ENCODE measurements around the gene RAB40C.
A peak's percentile ranks its signal among the peaks of the same experiment; 100 is the strongest.

Gene RAB40C

DNA sequence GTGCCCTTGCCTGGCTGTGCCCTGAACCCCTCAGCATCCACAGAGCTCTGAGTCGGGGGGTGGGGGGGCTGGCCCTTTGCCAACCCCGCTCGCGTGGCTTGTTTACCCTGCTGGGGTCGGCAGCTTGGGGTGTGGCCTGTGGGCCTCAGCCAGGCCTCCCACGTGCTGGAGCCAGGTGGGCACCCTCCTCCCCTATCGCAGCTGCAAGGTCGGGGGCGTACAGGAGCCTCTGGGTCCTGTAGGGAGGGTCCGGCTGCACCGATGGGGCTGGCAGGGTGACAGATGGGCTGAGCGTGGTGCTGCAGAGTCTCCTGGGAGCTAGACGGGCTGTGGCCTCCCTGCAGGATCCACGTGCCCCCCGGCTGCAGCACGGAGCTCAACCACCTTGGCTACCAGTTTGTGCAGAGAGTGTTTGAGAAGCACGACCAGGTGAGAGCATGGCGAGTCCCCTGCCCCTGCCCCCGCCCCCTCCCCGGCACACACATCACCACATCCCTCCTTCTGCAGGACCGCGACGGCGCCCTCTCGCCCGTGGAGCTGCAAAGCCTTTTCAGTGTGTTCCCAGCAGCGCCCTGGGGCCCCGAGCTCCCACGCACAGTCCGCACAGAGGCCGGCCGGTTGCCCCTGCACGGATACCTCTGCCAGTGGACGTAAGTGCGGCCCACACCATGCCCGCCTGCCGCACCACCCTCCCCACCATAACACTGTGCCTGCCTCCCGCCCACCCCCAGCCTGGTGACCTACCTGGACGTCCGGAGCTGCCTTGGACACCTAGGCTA lies 81.7 kb downstream of the RAB40C start:
- DNase-seq, result no peak

DNA sequence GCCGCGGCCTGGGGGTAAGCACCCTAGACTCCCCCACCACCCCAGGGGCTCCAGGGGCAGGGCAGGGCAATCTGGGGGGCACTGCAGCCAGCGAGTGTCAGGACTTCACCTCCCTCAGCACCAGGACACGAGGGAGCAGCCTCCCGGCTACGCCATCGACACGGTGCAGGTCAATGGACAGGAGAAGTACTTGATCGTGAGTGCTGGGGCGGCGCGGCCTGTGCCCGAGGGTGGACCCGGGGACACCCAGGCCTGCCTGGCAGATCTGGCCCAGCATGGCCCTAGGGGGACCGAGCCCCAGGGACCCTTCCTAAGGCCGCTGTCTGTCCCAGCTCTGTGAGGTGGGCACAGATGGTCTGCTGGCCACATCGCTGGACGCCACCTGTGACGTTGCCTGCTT lies 82.5 kb downstream of the RAB40C start:
- DNase-seq, result no peak

DNA sequence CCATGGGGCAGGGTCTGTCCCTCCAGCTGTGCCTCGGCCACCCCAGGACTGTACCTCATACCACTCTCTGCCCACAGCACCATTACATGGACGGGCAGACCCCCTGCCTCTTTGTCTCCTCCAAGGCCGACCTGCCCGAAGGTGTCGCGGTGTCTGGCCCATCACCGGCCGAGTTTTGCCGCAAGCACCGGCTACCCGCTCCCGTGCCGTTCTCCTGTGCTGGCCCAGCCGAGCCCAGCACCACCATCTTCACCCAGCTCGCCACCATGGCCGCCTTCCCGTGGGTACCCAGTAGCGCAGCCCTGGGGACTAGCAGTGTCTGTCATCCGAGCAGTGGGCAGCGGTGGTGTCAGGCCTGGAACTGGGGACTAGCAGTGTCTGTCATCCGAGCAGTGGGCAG lies 83.0 kb downstream of the RAB40C start:
- DNase-seq, result no peak

DNA sequence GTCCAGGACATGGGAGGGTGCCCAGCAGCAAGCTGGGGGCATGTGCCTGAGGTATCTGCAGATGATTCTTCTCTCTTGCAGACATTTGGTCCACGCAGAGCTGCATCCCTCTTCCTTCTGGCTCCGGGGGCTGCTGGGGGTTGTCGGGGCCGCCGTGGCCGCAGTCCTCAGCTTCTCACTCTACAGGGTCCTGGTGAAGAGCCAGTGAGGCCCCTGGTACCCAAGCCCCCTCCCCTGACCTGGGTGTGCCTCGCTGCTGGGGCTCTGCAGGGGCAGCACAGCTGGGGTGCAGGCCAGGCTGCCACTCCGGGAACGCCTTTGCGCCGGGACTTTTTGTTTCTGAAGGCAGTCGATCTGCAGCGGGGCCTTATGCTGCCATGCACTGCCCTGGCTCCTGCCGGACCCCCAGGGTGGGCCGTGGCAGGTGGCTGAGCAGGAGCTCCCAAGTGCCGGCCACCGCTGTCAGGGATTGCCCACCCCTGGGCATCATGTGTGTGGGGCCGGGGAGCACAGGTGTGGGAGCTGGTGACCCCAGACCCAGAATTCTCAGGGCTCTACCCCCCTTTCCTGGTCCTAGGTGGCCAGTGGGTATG lies 83.6 kb downstream of the RAB40C start:
- DNase-seq, result no peak

DNA sequence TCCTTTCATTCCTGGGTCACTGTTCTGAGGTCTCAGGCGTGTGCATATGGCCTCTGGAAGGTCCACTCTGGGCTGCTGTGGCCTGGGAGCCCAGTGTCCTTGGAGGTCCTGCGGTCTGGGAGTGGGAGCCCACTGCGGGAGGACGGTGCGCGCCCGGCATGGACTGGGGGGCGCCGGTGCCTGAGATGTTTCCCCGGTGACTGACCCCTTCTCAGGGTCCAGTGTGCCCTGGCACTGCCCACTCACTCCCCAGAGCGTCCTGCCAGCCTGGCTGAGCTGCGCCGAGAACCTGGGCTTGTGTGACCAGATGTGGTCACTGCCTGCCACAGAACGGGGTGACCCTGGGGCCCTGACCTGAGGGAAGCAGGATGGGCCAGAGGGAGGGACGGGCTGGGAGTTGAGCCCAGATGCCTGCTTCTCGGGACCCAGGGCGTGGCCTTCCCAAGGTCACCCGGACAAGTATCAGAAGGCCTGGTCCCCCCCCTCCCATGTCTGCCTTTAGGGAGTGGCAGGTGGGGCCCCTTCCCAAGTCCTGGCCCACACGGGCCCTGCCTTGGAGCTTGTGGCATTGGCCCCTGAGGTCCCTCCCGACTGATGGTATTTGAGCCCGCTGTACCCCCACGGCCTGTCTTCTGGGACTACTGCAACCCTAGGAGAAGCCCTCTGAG lies 84.5 kb downstream of the RAB40C start:
- no peak for DNase-seq

DNA sequence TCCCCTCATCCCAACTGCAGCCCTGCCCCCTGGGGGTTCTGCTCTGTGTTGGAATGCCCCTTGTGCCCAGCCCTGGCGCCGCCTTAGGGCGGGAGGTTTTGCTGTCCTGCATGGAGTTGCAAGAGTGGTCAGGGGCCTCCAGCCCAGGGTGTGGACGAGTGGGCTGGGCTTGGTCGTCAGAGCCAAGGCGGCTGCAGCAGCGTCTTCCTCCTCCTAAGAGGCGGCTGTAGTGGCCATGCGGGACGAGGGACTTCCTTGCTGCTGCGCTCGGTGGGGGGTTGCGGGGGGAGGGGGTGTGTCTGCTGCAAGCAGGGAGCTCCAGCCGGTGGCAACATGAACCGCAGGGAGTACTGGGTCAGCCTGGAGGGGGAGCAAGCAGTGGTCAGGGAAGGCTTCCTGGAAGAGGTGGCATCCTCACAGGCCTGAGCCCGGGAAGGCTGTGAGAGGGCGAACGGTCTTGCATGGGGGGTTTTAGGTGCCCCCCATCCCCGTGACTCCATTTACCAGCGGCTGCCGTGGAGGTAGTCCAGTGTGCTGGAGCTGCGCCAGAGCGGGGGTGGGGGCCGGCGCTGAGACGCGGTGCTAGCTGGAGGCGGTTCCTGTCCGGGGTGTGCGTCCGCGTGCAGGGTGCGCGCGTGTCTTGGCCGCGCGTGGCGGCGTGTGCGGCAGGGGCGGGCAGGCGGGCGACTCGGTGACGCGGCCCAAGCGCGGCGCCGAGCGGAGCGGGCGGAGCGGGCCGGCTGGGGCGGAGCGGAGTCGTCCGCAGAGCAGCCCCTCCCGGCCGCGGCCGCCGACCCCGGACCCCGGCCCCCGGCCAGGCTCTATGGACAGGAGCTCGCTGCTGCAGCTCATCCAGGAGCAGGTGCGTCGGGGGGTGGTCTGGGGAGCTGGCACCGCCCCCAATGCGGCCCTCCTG lies 85.4 kb downstream of the RAB40C start, which contains the start of gene RHBDL1:
TSS of gene RHBDL1 (plus strand) at position 704 of the 916 bp plus-strand sequence. CDS start at position 824, 120 bp downstream.
- peak in 1 of 6 experiments; percentile 16 for DNase-seq

DNA sequence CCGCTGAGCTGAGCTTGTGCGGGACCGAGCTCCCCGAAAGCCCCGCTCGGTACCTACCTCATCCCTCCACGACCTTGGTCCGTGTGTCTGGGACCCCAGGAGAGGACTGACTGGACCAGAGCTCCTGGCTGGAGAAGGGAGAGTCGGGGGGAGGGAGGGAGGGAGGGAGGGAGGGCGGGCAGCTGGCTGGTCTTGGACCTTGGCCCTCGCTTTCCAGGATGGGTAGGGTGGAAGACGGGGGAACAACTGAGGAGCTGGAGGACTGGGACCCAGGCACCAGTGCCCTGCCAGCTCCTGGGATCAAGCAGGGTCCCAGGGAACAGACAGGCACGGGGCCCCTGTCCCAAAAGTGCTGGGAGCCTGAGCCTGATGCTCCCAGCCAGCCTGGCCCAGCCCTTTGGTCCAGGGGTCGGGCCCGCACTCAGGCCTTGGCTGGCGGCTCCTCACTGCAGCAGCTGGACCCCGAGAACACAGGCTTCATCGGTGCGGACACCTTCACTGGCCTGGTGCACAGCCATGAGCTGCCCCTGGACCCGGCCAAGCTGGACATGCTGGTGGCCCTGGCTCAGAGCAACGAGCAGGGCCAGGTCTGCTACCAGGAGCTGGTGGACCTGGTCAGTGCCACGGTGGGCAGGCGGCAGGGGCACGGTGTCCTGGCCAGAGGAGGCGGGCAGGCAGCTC lies 86.2 kb downstream of the RAB40C start:
- DNase-seq, result no peak

DNA sequence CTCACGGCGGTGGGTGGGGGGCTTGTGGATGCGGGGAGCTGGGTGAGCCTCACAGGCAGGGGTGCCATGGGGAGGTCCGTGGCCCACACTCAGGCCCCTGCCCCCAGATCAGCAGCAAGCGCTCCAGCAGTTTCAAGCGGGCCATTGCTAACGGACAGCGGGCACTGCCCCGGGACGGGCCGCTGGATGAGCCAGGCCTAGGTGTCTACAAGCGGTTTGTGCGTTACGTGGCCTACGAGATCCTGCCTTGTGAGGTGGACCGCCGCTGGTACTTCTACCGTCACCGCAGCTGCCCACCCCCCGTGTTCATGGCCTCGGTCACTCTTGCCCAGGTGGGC lies 86.7 kb downstream of the RAB40C start:
- no peak for DNase-seq

DNA sequence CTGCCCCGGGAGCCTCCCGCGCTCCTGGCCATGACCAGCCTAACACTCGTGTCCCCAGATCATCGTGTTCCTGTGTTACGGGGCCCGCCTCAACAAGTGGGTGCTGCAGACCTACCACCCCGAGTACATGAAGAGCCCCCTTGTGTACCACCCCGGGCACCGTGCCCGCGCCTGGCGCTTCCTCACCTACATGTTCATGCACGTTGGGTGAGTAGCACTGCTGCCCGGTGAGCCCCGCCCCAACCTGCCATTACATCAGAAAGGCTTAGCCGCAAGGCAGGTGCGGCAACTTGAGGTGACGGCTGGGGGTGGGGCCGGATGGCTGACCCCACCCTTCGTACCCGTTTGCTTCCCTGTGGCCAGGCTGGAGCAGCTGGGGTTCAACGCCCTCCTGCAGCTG lies 87.0 kb downstream of the RAB40C start:
- peak in 4 of 6 experiments; percentile 21 to 30 (median 24) for DNase-seq

DNA sequence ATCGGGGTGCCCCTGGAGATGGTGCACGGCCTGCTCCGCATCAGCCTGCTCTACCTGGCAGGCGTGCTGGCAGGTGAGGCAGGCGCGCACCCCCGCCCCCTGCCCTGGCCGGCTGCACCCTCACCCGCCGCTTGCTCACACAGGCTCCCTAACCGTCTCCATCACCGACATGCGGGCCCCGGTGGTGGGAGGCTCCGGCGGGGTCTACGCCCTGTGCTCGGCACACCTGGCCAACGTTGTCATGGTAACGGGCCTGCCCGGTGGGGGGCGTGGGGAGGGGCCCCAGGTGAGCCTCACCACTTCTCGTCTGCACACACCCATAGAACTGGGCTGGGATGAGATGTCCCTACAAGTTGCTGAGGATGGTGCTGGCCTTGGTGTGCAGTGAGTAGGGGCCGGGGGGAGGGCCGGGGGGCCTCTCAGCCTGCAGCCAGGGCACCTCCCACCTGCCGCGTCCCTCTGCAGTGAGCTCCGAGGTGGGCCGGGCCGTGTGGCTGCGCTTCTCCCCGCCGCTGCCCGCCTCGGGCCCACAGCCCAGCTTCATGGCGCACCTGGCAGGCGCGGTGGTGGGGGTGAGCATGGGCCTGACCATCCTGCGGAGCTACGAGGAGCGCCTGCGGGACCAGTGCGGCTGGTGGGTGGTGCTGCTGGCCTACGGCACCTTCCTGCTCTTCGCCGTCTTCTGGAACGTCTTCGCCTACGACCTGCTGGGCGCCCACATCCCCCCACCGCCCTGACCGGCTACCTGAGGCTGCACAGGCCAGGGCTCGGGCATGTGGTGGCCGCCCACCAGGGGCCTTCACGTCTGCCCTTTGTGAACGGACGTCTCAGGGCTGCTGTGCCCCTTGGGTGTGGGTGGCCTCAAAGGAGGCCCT lies 87.7 kb downstream of the RAB40C start:
- no peak for DNase-seq

DNA sequence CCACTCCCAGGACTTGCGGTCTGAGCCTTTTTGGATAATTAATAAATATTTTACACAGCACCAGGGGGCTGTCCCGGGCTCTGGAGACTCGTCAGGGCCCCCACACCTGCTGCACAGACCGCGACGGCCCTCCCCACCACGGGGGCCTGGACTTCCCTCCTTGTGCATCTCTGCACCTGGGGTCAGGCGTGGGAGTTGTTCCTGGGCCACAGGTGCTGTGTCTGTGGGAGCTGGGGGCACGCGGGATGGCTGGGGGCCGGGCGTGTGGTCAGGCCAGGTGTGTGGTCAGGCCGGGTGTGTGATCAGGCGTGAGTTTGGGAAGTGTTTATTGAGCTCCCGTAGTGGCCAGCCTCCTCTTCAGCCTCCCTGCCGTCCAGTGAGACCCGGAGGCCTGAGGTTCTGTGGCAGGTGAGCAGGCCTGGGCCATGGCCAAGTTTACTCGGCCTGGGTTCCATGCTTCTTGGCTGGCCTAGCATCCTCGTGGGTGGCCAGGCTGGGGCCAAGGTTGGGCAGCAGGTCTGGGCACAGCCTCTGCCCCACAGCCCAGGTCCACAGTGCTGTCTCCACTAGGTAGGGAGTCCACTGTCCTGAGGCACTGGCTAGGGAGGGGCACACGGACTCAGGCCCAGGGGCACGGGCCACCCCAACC lies 88.5 kb downstream of the RAB40C start:
- no peak for DNase-seq
